T47D (cell line): ENCODE measurements around the gene SLC25A39.

ENCODE experiments used
- DNase-seq, 2 experiments: peaks; one replicate each; pipeline versions ENCODE4 v3.0.0 to v3.0.0-alpha.2; 2011 to 2012; ENCODE audit warnings: low read depth in 1 of 2, low spot score in 1 of 2
- JUND ChIP-seq: IDR thresholded peaks from 2 replicates; pipeline ENCODE4 v1.6.1; 2012; ENCODE audit warnings: low read depth
- in situ Hi-C: cut with HindIII; loops from 2 replicates; pipeline ENCODE4 v1.10.0; 2016; ENCODE audit warnings: low sequenced_read_pairs, low pct_unique_long_range_greater_than_20kb

Gene SLC25A39

DNA sequence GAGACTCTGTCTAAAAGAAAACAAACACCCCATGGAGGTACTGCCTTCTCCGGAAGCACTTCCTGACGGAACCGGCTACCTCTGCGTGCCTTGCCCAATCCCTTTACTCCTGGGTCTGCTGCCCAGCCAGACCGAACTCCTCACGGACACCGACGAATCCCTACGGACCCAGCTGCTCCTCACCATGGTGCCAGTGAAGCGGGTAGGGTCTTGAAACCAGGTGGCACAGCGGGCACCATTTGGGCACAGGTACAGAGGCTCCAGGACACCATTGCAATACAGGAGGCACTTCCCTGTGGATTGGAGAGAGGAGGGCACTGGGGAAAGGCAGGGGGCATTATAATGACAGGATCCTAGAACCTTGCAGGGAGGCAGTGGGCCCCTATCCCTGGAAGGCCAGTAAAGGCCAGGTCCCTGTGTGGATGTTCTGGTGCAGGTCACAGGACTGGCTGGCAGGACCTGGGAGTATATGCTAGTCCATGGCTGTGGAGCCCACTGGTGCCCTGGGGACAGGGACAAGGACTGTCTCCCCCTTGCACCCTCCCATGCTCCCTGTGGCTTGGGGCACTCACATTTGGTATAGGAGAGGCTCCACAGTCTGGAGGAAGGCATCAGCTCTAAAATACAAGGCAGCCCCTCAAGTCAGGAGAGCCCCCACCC lies 2.3 kb downstream of the SLC25A39 start:
- in situ Hi-C loops, result no loop called here
- no peak for TF ChIP-seq JUND

GRCh38 chr17:44321246-44322120 lies 3.1 kb downstream of the SLC25A39 start:
- TF ChIP-seq JUND, result no peak
- no peak for DNase-seq
- in situ Hi-C loops, result no loop called here

More for the DNA sequence above, 2.3 kb downstream of the SLC25A39 start:
- no peak for DNase-seq

- in situ Hi-C loops, result no loop called here
- TF ChIP-seq JUND, result no peak
- no peak for DNase-seq
Observed at GRCh38 chr17:44320066-44320465, 4.6 kb downstream of the SLC25A39 start.

DNA sequence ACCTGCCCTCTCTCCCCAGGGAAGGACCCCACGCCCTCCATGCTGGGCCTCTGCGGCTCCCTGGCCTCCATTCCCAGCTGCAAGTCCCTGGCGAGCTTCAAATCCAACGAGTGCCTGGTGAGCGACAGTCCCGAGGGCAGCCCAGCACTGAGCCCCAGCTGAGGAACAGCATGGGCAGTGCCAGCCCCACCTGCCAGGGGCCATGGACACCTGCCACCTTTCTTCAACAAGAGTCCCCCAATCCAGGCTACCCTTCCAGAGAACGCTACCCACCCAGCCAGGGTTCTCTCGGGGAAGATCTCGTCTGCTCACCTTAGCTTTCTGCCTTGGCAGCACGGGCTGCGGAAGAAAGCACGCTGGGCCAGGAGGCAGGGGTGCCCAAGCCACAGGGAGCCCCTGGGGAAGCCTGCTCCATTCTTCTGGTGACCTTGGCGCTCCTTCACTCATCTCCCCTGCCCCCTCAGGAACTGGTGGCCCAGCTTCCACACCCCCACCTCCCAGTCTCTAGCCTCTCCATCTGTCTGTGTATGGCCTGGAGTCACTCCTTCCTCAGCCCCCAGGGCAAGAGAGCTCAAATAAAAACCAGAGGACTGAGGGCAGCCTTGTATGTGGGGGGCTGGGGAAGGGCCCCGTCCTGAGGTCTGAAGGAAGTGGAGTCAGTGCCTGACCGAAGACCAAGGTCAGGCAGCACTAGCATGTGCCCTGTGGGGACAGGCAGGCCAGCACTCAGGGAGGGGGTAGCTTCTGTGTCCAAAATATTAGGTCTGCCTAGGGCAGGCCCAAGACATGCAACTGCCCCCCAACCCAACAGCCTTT lies 6.3 kb downstream of the SLC25A39 start:
- TF ChIP-seq JUND, result no peak
- in situ Hi-C loops, result no loop called here
- no peak for DNase-seq

DNA sequence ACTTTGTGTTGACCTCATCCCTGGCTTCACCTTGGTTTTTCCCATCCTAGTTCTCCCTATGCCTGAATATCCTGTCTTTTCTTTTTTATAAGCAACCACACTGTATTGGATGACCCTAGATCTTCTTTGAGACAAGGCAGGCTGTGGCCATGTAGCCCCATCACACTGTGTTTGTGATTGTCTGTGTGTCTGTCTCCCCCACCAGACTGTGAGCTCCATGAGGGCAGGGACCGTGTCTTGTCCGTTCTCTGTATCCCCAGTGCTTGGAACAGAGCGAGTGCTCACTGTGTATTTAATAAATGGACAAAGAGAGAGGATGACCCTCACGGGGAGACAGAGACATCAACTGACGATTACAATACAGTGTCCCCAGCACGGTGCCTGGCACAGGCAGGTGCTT lies 7.1 kb downstream of the SLC25A39 start:
- TF ChIP-seq JUND, result no peak
- in situ Hi-C loops, result no loop called here
- DNase-seq, result no peak

GRCh38 chr17:44315760-44316731 lies 8.6 kb downstream of the SLC25A39 start:
- in situ Hi-C loops, result no loop called here
- DNase-seq, result no peak
- no peak for TF ChIP-seq JUND

DNA sequence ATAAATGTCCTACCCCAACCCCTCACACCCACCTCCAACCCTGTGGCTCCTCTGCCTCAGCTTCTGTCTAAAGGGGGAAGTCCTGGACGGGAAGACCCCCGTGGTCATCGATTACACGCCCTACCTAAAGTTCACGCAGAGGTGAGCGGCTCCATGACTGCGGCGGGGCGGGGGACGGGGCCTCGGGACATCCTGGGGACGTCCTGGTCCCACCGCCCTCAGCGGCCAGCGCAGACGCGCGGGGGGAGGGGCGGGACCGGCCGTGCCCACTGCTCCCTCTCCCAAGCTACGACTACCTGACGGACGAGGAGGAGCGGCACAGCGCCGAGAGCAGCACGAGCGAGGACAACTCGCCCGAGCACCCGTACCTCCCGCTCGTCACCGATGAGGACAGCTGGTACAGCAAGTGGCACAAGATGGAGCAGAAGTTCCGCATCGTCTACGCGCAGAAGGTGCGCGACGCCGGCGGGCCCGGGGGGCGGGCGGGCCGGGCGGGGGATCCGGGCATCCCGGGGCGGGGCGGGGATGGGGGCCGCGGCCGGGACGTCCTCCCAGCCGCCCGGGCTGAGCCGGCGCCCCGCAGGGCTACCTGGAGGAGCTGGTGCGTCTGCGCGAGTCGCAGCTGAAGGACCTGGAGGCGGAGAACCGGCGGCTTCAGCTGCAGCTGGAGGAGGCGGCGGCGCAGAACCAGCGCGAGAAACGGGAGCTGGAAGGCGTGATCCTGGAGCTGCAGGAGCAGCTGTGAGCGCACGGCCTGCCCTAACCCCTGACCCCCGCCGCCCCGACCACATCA lies 9.6 kb downstream of the SLC25A39 start:
- in situ Hi-C loops, result no loop called here
- TF ChIP-seq JUND, result no peak
- peak; percentile 78 to 97 for DNase-seq

GRCh38 chr17:44314524-44314868 lies 10.1 kb downstream of the SLC25A39 start:
- in situ Hi-C loops, result no loop called here
- no peak for DNase-seq
- TF ChIP-seq JUND, result no peak

- no peak for DNase-seq
- TF ChIP-seq JUND, result no peak
- in situ Hi-C loops, result no loop called here
Observed at GRCh38 chr17:44314031-44314430, 10.6 kb downstream of the SLC25A39 start.

DNA sequence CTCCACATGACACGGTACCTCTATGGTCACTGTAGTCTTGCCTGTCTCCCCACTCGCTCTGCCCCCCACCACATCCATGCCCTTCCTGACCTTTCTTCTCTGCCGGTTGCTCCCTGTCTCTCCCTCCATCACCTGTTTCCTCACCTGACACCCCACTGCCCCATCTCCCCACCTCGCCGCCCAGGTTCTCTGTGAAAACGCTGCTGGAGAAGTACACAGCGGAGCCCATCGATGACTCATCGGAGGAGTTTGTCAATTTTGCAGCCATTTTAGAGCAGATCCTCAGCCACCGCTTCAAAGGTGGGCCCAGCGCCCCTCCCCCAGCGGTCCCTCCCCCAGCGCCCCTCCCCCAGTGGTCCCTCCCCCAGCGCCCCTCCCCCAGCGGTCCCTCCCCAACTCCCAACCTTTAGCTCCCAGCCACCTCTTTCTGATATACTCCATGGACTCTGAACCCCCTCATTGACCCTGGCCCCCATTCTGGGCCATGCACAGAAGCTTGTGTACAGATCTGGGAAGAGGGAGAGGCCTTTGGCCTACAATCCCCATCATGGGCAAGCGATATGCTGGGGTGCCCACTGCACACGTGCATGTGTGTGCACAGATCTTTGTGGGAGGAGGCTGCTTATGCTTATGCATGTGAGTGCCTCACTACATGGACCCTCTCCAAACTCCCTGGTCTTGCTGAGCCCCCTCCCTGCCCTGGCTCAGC lies 12.1 kb downstream of the SLC25A39 start:
- TF ChIP-seq JUND, result no peak
- DNase-seq, result no peak
- in situ Hi-C loops, result no loop called here
